Retinal pigment epithelial cell (primary cell): ENCODE data around the gene NCAPD3.

Experiments used
- DNase-seq: peaks from one replicate; pipeline ENCODE4 v3.0.0-alpha.2; 2010; ENCODE audit warnings: low read depth
- H3K4me3 ChIP-seq: 2 replicates; pipeline ENCODE4 v1.5.1; 2011; ENCODE audit warnings: mild to moderate bottlenecking, low read length, control low read depth, moderate library complexity
- CTCF ChIP-seq: conservative IDR thresholded peaks from 2 replicates; pipeline ENCODE4 v1.5.1; 2011; ENCODE audit warnings: low read depth, low read length, control low read depth, inconsistent platforms

The NCAPD3 gene

GRCh38 chr11:134143801-134144200 lies 80.0 kb downstream of the NCAPD3 start:
- no peak for TF ChIP-seq CTCF
- DNase-seq: no peak
- no peak overlapping the region for H3K4me3 ChIP-seq

DNA sequence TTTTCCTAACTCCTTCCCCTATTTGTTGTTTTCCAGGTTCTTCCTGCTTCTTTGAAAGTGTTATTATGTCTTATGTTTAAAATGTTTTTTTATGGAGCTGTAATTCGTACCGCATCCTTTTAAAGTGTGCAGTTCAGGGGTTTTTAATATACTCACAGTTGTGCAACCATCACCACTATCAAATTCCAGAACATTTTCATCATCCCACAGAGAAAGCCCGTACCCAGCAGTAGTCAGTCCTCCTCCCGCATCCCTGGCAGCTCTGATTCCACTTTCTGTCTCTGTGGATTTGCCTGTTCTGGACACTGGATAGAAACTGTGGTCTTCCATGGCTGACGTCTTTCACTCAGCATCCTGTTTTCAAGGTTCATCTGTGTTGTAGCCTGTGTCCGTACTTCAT lies 81.2 kb downstream of the NCAPD3 start:
- no peak for TF ChIP-seq CTCF
- DNase-seq: no peak
- no peak overlapping the region for H3K4me3 ChIP-seq

- no peak for DNase-seq
- no peak for TF ChIP-seq CTCF
- no peak overlapping the region for H3K4me3 ChIP-seq
Observed at GRCh38 chr11:134140961-134141490, 82.7 kb downstream of the NCAPD3 start.

- peak; percentile 92 for TF ChIP-seq CTCF
- peak; percentile 29 for DNase-seq
- no peak overlapping the region for H3K4me3 ChIP-seq
Observed at GRCh38 chr11:134139873-134140331, 83.9 kb downstream of the NCAPD3 start.

DNA sequence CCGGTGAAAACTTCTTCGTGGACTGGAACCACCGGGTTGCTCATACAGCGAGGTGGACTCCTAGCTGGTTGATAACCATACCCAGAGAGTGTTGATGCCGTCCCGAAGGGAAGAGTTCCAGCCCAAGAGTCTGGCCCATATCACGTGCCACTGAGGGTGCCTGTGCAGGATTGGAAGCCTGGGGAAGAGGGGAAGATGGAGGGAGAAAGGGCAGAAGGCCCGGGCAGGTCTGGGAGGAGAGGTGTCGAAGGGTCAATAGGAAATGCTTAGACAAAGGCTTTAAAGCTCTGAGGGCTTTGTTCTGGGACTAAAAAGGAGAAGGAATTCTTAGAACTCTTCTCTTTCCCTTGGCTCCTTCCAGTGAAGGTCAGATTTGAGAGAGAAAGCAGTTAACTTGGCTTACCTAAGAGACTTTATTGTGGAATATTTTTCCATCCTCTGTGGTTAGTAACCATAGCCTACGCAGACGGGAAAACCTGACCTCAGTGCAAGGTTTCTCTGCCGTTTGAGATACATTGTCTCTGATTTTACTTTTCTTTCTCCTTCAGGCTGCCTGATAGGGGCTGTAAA lies 84.4 kb downstream of the NCAPD3 start:
- DNase-seq: no peak
- TF ChIP-seq CTCF: no peak
- no peak overlapping the region for H3K4me3 ChIP-seq

- no peak for DNase-seq
- TF ChIP-seq CTCF: no peak
- H3K4me3 ChIP-seq: no peak overlapping the region
Observed at GRCh38 chr11:134138376-134138775, 85.4 kb downstream of the NCAPD3 start.

- no peak for DNase-seq
- TF ChIP-seq CTCF: no peak
- no peak overlapping the region for H3K4me3 ChIP-seq
Observed at GRCh38 chr11:134134167-134134566, 89.6 kb downstream of the NCAPD3 start.
